Inflammatory macrophage treated with lipopolysaccharide for 1 hour (primary cell): ENCODE measurements around the gene C4orf17.
"Not testable (repeated sequence)": the region's sequence is repeated elsewhere in the genome, so short reads cannot be mapped to it uniquely, and the experiment has no call there.

Experiments used
- DNase-seq, 2 donors: peaks; one replicate each; pipeline ENCODE4 v3.0.0-alpha.2; 2020 to 2022

C4orf17 gene

DNA sequence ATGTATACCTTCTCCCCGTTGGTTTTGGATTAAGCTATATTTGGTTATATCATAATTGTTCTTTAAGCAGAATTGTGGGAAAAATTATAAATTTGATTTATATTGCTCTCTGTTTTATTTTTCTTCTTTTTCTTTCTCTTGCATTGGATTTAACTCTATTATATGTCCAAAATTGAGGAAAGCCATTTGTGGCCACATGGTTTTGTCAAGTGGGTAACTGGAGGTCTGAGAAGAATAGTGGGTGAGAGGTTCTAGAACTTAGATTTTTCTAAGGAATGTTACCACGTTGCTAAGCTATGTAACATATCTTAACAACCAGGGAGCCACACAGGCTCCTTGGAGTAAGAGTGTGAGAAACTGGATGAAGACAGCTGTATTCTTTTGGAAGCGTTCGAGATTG is at the start of gene C4orf17:
Gene C4orf17 (plus strand): TSS at position 301 of the 400 bp plus-strand sequence. CDS start 2,061 bp downstream, outside the sequence.
- DNase-seq: no peak

- no peak for DNase-seq
Observed at GRCh38 chr4:99461623-99462401, 49.0 kb upstream of the C4orf17 start.

DNA sequence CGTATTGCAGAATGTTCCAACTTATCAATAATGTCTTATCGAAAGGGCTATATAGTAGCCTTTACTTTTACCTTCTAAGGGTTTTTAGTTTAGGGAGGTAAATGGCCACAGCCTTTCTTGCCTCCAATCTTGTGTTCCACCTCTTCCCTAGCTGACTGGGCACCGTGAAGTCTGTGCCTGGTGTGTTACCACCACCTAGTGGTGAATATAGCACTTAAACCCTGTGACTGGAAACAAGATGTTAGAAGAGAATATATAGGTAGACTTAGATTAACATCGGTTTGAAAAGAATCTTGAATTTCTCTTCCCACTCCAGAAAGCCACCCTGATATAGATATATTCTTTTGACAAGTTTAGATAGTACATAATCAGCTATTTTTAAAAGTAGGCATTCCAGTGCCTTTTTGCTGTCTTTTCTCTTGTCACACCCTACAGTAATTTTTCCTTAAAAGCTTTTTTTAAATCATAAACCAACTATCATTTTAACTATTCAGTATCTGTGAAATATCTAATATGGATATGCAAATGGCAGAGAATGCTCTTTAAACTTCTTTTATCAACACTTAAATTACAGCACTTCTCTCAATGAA is 47.9 kb upstream of the C4orf17 start:
- peak; percentile 31 to 50 for DNase-seq

DNA sequence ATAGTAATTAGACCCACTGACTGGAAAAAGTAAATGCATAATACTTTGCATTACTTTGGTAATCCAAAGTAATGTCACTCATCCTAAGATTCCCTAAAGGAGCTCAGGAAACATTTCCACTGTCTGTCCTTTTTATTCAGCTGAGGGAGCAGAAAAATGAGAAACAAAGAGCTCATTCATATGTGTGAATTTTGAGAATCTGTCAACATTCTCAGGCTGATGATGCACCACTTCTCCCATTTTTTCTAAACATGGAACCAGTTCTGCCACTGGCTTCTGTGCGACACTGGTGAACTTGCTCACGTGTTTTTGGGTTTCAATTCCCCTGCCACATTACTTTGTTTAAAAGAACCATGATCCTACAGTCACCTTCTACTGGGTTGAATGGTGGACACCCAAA is 47.3 kb upstream of the C4orf17 start:
- no peak for DNase-seq

DNA sequence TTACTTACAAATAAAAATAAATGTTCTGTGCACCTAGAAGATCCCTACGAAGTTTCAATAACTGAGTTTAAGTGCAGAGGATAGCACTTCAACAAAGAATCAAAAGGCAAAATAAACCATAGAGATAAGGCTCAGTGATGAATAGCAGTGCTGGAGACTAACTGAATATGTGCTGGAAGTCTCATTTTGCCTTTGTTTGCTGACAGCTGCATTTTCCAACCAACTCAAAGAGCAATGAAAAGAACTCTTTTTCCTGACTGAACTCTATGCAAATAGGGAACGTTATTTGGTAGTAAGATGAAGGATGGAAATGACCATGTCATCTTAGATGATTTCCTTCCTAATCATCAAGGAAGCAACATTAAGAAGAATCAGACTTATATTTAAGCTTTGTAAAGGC is 42.9 kb upstream of the C4orf17 start:
- DNase-seq: no peak

DNA sequence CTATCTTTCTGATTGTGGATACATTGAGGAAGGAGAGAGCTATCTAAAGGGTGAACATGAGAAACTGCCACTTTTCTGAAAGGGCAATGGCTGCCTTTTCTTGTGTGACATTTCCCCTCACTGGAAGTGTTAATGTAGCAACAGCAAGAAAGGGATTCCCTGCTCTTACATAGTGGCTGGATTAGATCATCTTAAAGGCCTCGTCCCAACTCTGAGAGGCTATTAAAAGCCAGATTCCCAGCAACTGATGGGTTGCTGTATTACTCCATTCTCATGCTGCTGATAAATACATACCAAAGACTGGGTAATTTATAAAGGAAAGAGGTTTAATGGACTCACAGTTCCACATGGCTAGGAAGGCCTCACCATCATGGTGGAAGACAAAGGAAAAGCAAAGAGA is 41.9 kb upstream of the C4orf17 start:
- DNase-seq: no peak

- no peak for DNase-seq
Observed at GRCh38 chr4:99471349-99471748, 39.5 kb upstream of the C4orf17 start.

- DNase-seq: no peak
Observed at GRCh38 chr4:99471896-99472295, 38.9 kb upstream of the C4orf17 start.

- DNase-seq: peak; percentile 11 to 19
Observed at GRCh38 chr4:99473131-99473530, 37.7 kb upstream of the C4orf17 start.

DNA sequence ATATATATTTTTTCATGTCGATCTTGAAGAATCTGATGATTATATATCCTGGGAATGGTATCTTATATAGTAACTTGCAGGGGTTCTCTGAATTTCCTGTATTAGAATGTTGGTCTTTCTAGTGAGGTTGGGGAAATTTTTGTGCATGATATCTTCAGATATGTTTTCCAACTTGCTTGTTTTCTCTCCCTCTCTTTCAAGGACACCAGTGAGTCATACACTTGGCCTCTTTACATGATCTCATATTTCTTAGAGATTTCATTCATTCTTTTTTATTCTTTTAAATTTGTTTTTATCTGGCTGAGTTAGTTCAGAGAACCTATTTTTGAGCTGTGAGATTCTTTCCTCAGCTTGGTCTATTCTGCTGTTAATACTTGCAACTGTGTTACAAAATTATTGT is 27.2 kb upstream of the C4orf17 start:
- DNase-seq: no peak

DNA sequence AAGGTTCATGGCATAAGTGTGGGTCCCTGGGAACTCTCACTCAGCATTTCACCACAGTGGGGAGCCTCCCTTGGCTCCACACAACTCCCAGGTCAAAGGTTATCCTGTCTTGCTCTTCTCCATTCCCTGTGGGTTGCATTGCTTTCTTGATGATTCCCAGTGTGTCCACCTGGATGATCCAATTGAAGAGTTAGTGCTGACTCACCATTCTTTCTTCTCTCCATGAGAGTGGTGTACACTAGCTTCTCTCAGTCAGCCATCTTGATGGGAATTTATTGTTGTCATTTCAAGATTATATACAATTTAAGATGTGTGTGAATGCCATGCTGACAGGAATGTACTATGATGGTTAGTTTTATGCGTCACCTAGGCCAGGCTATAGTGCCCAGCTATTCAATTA is 25.6 kb upstream of the C4orf17 start:
- no peak for DNase-seq

DNA sequence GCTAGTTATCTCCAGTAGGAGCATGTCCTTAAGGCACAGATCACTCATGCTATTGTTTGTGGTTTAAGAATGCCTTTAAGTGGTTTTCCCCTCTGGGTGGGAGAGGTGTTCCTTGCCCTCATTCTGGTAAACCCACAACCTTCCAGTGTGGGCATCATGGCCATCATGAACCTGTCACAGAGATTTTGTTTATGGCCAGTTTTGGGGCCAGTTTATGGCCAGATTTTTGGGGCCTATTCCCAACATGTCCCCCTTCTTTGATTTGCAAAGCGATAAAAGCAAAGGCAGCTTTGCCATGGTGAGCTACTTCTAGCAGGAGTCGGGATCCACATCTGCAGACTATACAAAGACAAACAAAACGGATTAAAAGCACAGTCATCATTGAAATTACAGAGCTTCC is 24.2 kb upstream of the C4orf17 start:
- DNase-seq: not testable (repeated sequence)

DNA sequence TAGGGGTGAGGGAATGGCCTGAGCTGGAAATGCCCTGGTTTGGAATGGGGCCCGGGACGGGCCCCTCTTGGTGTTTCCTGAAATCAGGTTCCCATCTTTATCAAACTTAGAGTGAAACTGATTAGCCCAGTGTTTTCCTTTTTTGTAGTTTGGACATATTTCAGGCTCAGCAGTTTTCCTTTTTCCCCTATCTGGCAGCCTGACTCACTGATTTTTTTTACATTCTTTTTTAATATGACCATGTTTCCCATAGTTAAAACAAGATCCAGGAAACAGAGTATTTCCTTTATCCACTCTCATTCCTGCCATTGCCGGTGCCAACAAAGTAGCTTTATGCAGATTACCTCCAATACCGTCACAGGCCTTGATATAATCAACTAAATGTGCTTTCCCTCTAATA is 20.5 kb upstream of the C4orf17 start:
- DNase-seq: no peak

GRCh38 chr4:99504804-99505502 is 5.9 kb upstream of the C4orf17 start:
- DNase-seq: no peak

DNA sequence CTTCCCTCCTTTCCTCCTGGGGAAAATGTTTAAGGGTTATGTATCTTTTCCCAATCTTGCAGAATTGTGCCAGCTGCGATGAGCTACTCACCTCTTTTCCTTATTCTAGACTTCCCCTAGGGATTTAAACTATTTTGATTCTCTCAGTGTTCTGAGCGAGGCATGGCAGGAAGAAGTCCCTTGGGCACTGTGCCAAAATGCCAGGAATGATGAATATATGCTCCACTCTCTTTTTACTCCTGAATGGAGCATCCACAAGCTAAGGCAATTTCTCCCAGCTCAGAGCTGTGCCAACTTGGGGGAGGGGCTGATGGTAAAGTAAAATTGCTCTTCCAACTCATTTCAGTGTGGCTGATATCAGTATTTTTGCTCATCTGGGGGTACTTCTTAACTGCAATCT is 4.0 kb upstream of the C4orf17 start:
- DNase-seq: no peak

- DNase-seq: no peak
Observed at GRCh38 chr4:99507349-99507748, 3.5 kb upstream of the C4orf17 start.

DNA sequence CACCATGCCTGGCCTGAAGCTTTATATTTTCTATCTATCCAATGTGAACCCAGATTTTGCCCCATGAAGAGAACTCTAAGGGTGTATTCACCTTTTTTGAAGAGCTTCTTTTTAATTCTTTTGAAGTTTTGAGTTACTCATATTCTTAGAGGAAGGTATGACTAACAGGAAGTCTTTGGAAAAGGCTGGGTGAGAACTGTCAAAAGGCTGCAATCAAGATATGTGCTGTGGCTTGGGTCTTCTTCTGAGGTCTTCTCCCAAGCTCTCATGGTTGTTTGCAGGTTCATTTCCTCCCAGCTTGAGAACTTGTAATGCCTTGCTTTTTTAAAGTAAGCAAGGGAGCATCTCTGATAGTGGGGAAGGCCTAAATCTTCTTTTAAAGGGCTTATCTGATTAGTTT is 3.1 kb upstream of the C4orf17 start:
- no peak for DNase-seq

DNA sequence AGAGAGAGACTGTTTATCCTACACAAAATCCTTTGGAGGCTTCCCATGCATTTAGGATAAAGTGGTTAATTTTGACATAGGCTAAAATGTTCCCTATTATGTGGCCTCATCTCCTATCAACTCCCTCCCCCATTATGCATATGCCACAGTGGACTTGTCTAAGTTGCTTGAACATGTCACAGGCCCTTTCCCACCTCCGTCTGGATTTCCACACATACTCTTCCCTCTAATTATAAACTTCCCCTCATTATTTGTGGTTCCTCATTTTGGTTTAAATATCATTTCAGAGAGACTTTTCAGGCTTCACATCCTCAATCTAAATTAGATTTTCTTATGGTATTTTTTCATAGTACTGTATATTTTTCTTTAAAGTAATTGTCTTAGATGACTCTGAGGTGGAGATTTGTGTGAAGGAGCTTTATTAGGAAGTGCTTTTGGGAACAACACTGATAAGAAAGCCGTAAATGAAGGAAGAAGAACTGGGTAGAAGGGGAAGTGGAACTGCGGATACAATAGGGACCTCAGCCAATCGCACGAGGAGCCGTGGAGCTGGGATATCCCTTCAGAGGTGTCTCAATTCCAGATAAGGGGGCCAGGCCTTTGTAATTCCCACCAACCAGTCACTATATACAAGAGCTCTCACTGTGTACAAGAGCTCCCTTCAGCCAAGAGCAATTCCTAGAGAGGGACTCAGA is 7.9 kb downstream of the C4orf17 start:
- peak; percentile 41 to 51 for DNase-seq

DNA sequence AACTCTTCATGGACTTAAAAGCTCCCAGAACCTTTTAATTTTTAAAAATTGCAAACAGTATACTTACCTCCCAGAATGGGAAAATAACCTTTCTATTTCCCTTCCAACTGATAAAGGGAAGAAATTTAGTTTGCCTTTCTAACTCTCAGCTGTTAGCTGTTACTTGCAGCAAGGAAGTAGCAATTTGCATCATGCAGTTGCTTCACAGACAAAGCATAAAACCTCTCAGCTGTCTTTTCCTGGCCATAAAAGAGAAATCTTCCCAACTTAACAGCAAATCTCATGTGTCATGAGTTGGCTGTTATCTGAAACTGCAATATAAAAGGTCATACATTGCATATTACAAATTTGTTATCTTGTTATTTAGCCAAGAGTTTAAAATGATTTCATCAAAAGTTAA is 18.4 kb downstream of the C4orf17 start:
- DNase-seq: peak in 1 of 2 donors; percentile 6

GRCh38 chr4:99529956-99530355 is 19.1 kb downstream of the C4orf17 start:
- no peak for DNase-seq

DNA sequence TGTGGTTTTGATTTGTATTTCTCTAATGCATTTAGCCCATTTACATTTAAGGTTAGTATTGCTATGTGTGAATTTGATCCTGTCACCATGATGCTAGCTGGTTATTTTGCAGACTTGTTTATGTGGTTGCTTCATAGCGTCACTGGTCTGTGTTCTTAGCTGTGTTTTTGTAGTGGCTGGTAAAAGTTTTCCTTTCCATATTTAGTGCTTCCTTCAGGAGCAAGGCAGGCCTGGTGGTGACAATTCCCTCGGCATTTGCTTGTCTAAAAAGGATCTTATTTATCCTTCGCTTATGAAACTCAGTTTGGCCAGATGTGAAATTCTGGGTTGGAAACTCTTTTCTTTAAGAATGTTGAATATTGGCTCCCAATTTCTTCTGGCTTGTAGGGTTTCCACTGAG is 23.9 kb downstream of the C4orf17 start:
- not testable (repeated sequence) for DNase-seq

DNA sequence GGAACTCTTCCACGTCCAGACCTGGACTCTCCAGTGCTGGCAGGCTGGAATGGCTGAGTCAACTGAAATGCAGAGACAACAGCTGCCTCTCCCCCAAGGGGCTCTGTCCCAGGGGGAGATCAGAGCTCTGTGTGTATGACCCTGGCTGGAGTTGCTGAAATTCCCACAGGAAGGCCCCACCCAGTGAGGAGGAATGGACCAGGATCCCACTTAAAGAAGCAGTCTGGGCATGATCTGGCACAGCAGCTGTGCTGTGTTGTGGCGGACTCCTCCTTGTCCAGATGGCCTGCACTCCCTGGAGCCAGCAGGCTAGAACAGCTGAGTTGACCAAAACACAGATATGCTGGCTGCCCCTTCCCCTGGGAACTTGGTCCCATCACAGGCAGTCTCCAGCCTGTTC is 25.4 kb downstream of the C4orf17 start:
- DNase-seq: no peak

GRCh38 chr4:99536848-99537247 is 26.0 kb downstream of the C4orf17 start:
- DNase-seq: no peak
